ENCODE data around the gene SLC41A1.

DNA sequence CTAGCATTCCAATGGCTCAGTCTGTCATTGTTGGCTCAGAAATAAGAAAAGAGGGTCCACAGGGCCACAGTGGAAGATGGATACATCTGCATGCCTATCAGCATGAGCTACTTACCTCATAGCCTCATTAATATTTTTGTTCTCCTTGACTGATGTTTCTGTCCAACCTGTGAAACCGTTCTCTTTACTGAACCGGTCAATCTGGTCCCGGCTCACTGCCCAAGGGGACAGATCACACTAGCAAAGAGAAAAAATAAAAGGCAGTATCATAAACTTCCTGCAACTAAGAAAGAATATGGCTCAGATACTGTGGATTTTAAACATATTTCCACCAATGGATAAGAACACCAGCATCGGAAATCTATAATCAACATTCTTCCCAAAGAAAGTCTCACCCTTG is 42.4 kb downstream of the SLC41A1 start:
- TF ChIP-seq EZH2 (IDR thresholded peaks at IDR 0.05) (no peak), POLR2AphosphoS5 (IDR thresholded peaks at IDR 0.05; ENCODE audit: borderline replicate concordance, low read depth, low read length) (no peak)

Measured in SK-N-MC (cell line).